ENCODE results near the gene RGP1. TPM values are rescaled to one million over a fixed set of nuclear protein-coding genes. Genes with fewer than 3 reads are reported as not detected.

Gene RGP1
- polyA plus RNA-seq, 3 donors = 2.3 to 9.0 (median 3.3) TPM

- H3K36me3 ChIP-seq (replicated peaks in 1 of 2; ENCODE audit: control insufficient read depth in 1 of 2, insufficient read depth in 2 of 2, low read length in 2 of 2) = no peaks in the 10 kb centered on the region
- Mint-ChIP-seq H3K4me1 (no peaks in the 10 kb centered on the region), H3K9me3 (peaks cover 0 to 3% (median 0%) of the 10 kb centered on the region in 7 donors), H3K27ac (peak overlapping the region in 1 of 7 donors; percentile 48), H3K36me3 (no peaks in the 10 kb centered on the region), H3K4me3 (no peak overlapping the region), H3K27me3 (ENCODE audit: low read depth in 3 of 3) (no peaks in the 10 kb centered on the region)
- no peaks in the 10 kb centered on the region for H3K4me1 ChIP-seq (ENCODE audit: control insufficient read depth in 1 of 2, insufficient read depth in 2 of 2, low read length in 2 of 2)
- no peaks in the 10 kb centered on the region for H3K79me2 ChIP-seq (ENCODE audit: insufficient read depth, low read length)
- no peaks in the 10 kb centered on the region for H3K9me3 ChIP-seq (replicated peaks in 1 of 2; ENCODE audit: control insufficient read depth in 1 of 2, insufficient read depth in 1 of 2, low read length in 2 of 2)
- no peak overlapping the region for H2AFZ ChIP-seq (ENCODE audit: insufficient read depth, low read depth, low read length, poor library complexity, severe bottlenecking)
- intact Hi-C loops (cut with micrococcal nuclease) = no loop called here
- no peak for TF ChIP-seq CTCF (IDR thresholded peaks at IDR 0.05)
- H3K27me3 ChIP-seq (ENCODE audit: control insufficient read depth in 2 of 2, insufficient read depth in 2 of 2, low read length in 2 of 2) = no peaks in the 10 kb centered on the region
- no peak for DNase-seq
- H3K4me3 ChIP-seq (replicated peaks in 1 of 3; ENCODE audit: low read depth in 2 of 3, low read length in 3 of 3) = no peak overlapping the region
- no peak overlapping the region for H3K9ac ChIP-seq (ENCODE audit: insufficient read depth, low read length, poor library complexity, severe bottlenecking)
- no peak overlapping the region for H3K27ac ChIP-seq (ENCODE audit: low read depth in 1 of 2, low read length in 2 of 2)
- no peak overlapping the region for H3K4me2 ChIP-seq (replicated peaks; ENCODE audit: extremely low read depth, low read length, poor library complexity, severe bottlenecking)
- H4K20me1 ChIP-seq (ENCODE audit: insufficient read depth, low read length) = no peaks in the 10 kb centered on the region
These were observed 34.3 kb downstream of the RGP1 start for GRCh38 chr9:35783418-35783817.

DNA sequence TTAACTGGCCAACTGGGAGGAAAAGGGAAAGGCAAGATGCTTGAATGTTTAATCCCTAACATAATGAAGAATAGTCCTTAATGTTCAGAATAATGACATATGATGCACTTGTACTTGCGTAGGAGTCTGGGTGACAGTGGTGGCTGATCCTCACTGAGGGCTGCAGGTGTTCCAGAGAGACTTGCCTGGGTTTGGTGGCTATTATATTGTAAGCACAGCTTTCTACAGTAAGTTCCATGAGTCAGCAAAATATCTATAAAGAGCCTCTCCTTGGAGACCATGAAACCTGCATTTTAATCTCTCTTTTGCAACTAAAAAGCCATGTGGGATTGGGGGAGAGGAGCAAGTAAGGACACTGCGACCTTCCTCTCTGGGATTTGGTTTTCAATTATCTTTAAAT is 40.5 kb downstream of the RGP1 start:
- no peak overlapping the region for H3K4me3 ChIP-seq (replicated peaks in 1 of 3; ENCODE audit: low read depth in 2 of 3, low read length in 3 of 3)
- no peak for TF ChIP-seq CTCF (IDR thresholded peaks at IDR 0.05)
- H3K79me2 ChIP-seq (ENCODE audit: insufficient read depth, low read length) = no peaks in the 10 kb centered on the region
- no peak overlapping the region for H3K4me3 Mint-ChIP-seq
- H3K4me1 ChIP-seq (ENCODE audit: control insufficient read depth in 1 of 2, insufficient read depth in 2 of 2, low read length in 2 of 2) = no peaks in the 10 kb centered on the region
- H3K36me3 ChIP-seq (replicated peaks in 1 of 2; ENCODE audit: control insufficient read depth in 1 of 2, insufficient read depth in 2 of 2, low read length in 2 of 2) = no peaks in the 10 kb centered on the region
- H3K36me3 Mint-ChIP-seq = peaks cover 0 to 1% of the 10 kb centered on the region in 2 donors
- intact Hi-C loops (cut with micrococcal nuclease) = no loop called here
- H3K27me3 ChIP-seq (ENCODE audit: control insufficient read depth in 2 of 2, insufficient read depth in 2 of 2, low read length in 2 of 2) = peaks cover 0 to 13% of the 10 kb centered on the region in 2 donors
- peaks cover 15 to 23% (median 15%) of the 10 kb centered on the region in 3 donors for H3K27me3 Mint-ChIP-seq (ENCODE audit: low read depth in 3 of 3)
- no peaks in the 10 kb centered on the region for H4K20me1 ChIP-seq (ENCODE audit: insufficient read depth, low read length)
- H3K9me3 Mint-ChIP-seq = peaks cover 0 to 4% (median 0%) of the 10 kb centered on the region in 7 donors
- H3K9ac ChIP-seq (ENCODE audit: insufficient read depth, low read length, poor library complexity, severe bottlenecking) = no peak overlapping the region
- no peak overlapping the region for H3K27ac Mint-ChIP-seq
- H3K27ac ChIP-seq (ENCODE audit: low read depth in 1 of 2, low read length in 2 of 2) = no peak overlapping the region
- no CpG with 5 or more reads among the region's 2 CpGs for WGBS (ENCODE audit: insufficient coverage)
- no peak overlapping the region for H2AFZ ChIP-seq (ENCODE audit: insufficient read depth, low read depth, low read length, poor library complexity, severe bottlenecking)
- no peak overlapping the region for H3K4me2 ChIP-seq (replicated peaks; ENCODE audit: extremely low read depth, low read length, poor library complexity, severe bottlenecking)
- DNase-seq = no peak
- peaks cover 11% of the 10 kb centered on the region for H3K4me1 Mint-ChIP-seq
- no peaks in the 10 kb centered on the region for H3K9me3 ChIP-seq (replicated peaks in 1 of 2; ENCODE audit: control insufficient read depth in 1 of 2, insufficient read depth in 1 of 2, low read length in 2 of 2)

Data from CD14-positive monocyte (primary cell).